Middle frontal gyrus (tissue), 1 donor: ENCODE results near the gene LENG1.
A peak's percentile ranks its signal among the peaks of the same experiment; 100 is the strongest.

ENCODE experiments used
- DNase-seq: peaks from one replicate; pipeline ENCODE4 v3.0.0-alpha.2; 2015; ENCODE audit warnings: low spot score; ENCODE audit errors: extremely low spot score

Gene LENG1

GRCh38 chr19:54142166-54142780 lies 17.2 kb downstream of the LENG1 start:
- no peak for DNase-seq

GRCh38 chr19:54141356-54141755 lies 18.2 kb downstream of the LENG1 start:
- DNase-seq: no peak

GRCh38 chr19:54138489-54139256 lies 20.8 kb downstream of the LENG1 start:
- DNase-seq: no peak

- DNase-seq: no peak
Measured at GRCh38 chr19:54137699-54138488, 21.6 kb downstream of the LENG1 start, which contains the start of gene CNOT3. Gene CNOT3, plus strand, starts transcription at chr19:54137762. Its CDS starts 5,217 bp downstream, at chr19:54142979.

GRCh38 chr19:54136864-54137698 lies 22.4 kb downstream of the LENG1 start:
- DNase-seq: peak; percentile 100

GRCh38 chr19:54136086-54136863 lies 23.2 kb downstream of the LENG1 start:
- DNase-seq: no peak

- DNase-seq: no peak
Measured at GRCh38 chr19:54133957-54134590, 25.4 kb downstream of the LENG1 start.

GRCh38 chr19:54133312-54133956 lies 26.1 kb downstream of the LENG1 start:
- DNase-seq: no peak

- no peak for DNase-seq
Measured at GRCh38 chr19:54129617-54129996, 29.9 kb downstream of the LENG1 start.

GRCh38 chr19:54128796-54129616 lies 30.5 kb downstream of the LENG1 start:
- DNase-seq: no peak

GRCh38 chr19:54128441-54128725 lies 31.1 kb downstream of the LENG1 start:
- DNase-seq: no peak

GRCh38 chr19:54127688-54128440 lies 31.7 kb downstream of the LENG1 start:
- no peak for DNase-seq

- DNase-seq: no peak
Measured at GRCh38 chr19:54125713-54126112, 33.8 kb downstream of the LENG1 start.

GRCh38 chr19:54124393-54124792 lies 35.1 kb downstream of the LENG1 start:
- no peak for DNase-seq

- DNase-seq: no peak
Measured at GRCh38 chr19:54123682-54124081, 35.8 kb downstream of the LENG1 start.

GRCh38 chr19:54121259-54121658 lies 38.3 kb downstream of the LENG1 start:
- no peak for DNase-seq

- peak; percentile 98 for DNase-seq
Measured at GRCh38 chr19:54115109-54116063, 44.1 kb downstream of the LENG1 start, which contains the start of the genes PRPF31 and TFPT. Gene PRPF31, plus strand, starts transcription at chr19:54115754. Its CDS starts 2,525 bp downstream, at chr19:54118279. Gene TFPT, minus strand, starts transcription at chr19:54115657. Its CDS starts 388 bp downstream, at chr19:54115269.
